ENCODE results near the gene OTP.
A peak's percentile ranks its signal among the peaks of the same experiment; 100 is the strongest.

The OTP gene

GRCh38 chr5:77662635-77663034, 24.1 kb upstream of the OTP start:
- no peak for DNase-seq
- no peaks in the 10 kb centered on the region for H3K4me1 Mint-ChIP-seq
- no peaks in the 10 kb centered on the region for H3K36me3 Mint-ChIP-seq (ENCODE audit: low read depth)
- H3K4me3 Mint-ChIP-seq = no peak overlapping the region
- peaks cover 9% of the 10 kb centered on the region for H3K27me3 Mint-ChIP-seq (ENCODE audit: low read depth, poor library complexity)
- H3K9me3 Mint-ChIP-seq = no peaks in the 10 kb centered on the region
- TF ChIP-seq, protein P1, sequence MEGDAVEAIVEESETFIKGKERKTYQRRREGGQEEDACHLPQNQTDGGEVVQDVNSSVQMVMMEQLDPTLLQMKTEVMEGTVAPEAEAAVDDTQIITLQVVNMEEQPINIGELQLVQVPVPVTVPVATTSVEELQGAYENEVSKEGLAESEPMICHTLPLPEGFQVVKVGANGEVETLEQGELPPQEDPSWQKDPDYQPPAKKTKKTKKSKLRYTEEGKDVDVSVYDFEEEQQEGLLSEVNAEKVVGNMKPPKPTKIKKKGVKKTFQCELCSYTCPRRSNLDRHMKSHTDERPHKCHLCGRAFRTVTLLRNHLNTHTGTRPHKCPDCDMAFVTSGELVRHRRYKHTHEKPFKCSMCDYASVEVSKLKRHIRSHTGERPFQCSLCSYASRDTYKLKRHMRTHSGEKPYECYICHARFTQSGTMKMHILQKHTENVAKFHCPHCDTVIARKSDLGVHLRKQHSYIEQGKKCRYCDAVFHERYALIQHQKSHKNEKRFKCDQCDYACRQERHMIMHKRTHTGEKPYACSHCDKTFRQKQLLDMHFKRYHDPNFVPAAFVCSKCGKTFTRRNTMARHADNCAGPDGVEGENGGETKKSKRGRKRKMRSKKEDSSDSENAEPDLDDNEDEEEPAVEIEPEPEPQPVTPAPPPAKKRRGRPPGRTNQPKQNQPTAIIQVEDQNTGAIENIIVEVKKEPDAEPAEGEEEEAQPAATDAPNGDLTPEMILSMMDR (IDR thresholded peaks at IDR 0.05) = no peak
- H3K27ac Mint-ChIP-seq = no peak overlapping the region

GRCh38 chr5:77658662-77659061, 20.1 kb upstream of the OTP start:
- Mint-ChIP-seq H3K27me3 (ENCODE audit: low read depth, poor library complexity) (peaks cover 16% of the 10 kb centered on the region), H3K4me1 (no peaks in the 10 kb centered on the region), H3K36me3 (ENCODE audit: low read depth) (no peaks in the 10 kb centered on the region), H3K9me3 (no peaks in the 10 kb centered on the region), H3K27ac (no peak overlapping the region), H3K4me3 (no peak overlapping the region)
- DNase-seq = no peak
- TF ChIP-seq, protein P1 (IDR thresholded peaks at IDR 0.05) = no peak

- Mint-ChIP-seq H3K4me1 (no peaks in the 10 kb centered on the region), H3K27ac (no peak overlapping the region), H3K27me3 (ENCODE audit: low read depth, poor library complexity) (peaks cover 75% of the 10 kb centered on the region), H3K36me3 (ENCODE audit: low read depth) (no peaks in the 10 kb centered on the region), H3K9me3 (peaks cover 4% of the 10 kb centered on the region), H3K4me3 (no peak overlapping the region)
- TF ChIP-seq, protein P1 (IDR thresholded peaks at IDR 0.05) = no peak
- DNase-seq = no peak
Measured at GRCh38 chr5:77651343-77651742, 12.8 kb upstream of the OTP start.

- Mint-ChIP-seq H3K27ac (no peak overlapping the region), H3K27me3 (ENCODE audit: low read depth, poor library complexity) (peaks cover 81% of the 10 kb centered on the region), H3K4me1 (no peaks in the 10 kb centered on the region), H3K4me3 (no peak overlapping the region), H3K9me3 (peaks cover 4% of the 10 kb centered on the region), H3K36me3 (ENCODE audit: low read depth) (no peaks in the 10 kb centered on the region)
- DNase-seq = no peak
- TF ChIP-seq, protein P1 (IDR thresholded peaks at IDR 0.05) = no peak
Measured at GRCh38 chr5:77650686-77651085, 12.2 kb upstream of the OTP start.

DNA sequence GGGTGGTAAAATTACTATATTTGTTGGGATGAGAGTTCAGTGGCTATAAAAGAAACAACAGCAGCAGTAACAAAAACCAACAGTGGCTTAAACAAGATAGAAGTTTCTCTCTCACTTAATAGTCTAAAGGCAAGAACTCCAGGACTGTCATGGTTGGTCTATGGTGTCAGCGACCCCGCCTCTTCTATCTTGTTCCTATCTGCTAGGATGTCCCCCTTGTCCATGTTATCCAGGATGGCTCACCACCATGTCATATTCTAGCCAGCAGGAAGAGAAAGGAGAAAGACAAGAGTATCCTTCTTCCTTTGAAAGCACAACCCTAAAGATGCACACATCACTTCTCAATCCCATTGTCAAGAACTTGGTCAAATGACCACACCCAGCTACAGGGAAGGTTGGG, 11.3 kb upstream of the OTP start:
- no peaks in the 10 kb centered on the region for H3K36me3 Mint-ChIP-seq (ENCODE audit: low read depth)
- no peak overlapping the region for H3K27ac Mint-ChIP-seq
- peaks cover 90% of the 10 kb centered on the region for H3K27me3 Mint-ChIP-seq (ENCODE audit: low read depth, poor library complexity)
- no peak overlapping the region for H3K4me3 Mint-ChIP-seq
- H3K4me1 Mint-ChIP-seq = peaks cover 5% of the 10 kb centered on the region
- DNase-seq = no peak
- TF ChIP-seq, protein P1 (IDR thresholded peaks at IDR 0.05) = no peak
- H3K9me3 Mint-ChIP-seq = peaks cover 4% of the 10 kb centered on the region

GRCh38 chr5:77645995-77646639, 7.6 kb upstream of the OTP start:
- H3K36me3 Mint-ChIP-seq (ENCODE audit: low read depth) = no peaks in the 10 kb centered on the region
- H3K27me3 Mint-ChIP-seq (ENCODE audit: low read depth, poor library complexity) = peaks cover 99% of the 10 kb centered on the region
- DNase-seq = no peak
- no peak overlapping the region for H3K27ac Mint-ChIP-seq
- H3K4me3 Mint-ChIP-seq = peak overlapping the region; percentile 23
- TF ChIP-seq, protein P1 (IDR thresholded peaks at IDR 0.05) = no peak
- H3K4me1 Mint-ChIP-seq = peaks cover 32% of the 10 kb centered on the region
- peaks cover 4% of the 10 kb centered on the region for H3K9me3 Mint-ChIP-seq

Measured in nephron progenitor cell (in vitro differentiated cells).